HCT116 (cell line): ENCODE results near the gene STX16. TPM values are rescaled to one million over a fixed set of nuclear protein-coding genes. Genes with fewer than 3 reads are reported as not detected.

Experiments
- ATAC-seq: fragments of 200-7000 bp; cut with Tn5 transposase; 2 replicates; pipeline ENCODE4 v1.9.1; 2020; ENCODE audit warnings: mild to moderate bottlenecking, moderate library complexity
- BruUV-seq: library from RNA; stranded (reverse); fragments of 400-500 nt; replicated peaks from 2 replicates; lab custom pipeline; 2021; lab: Mats Ljungman, UMichigan
- CTCF ChIA-PET: fragments of 300-600 bp; sonication (Branson Sonifier 250); formaldehyde crosslinking; loops from one replicate; lab custom pipeline; 2021; ENCODE audit warnings: antibody characterized with exemption; lab: Charles Lee
- POLR2A ChIA-PET: fragments of 300-600, 350-600 bp; sonication (Branson Sonifier 250); formaldehyde crosslinking; loops from one replicate; lab custom pipeline; 2021; ENCODE audit warnings: antibody characterized with exemption; lab: Charles Lee
- RAD21 ChIA-PET, 2 experiments: fragments of 300-600 bp; sonication (Branson Sonifier 250); formaldehyde crosslinking; loops; one replicate each; lab custom pipeline; 2023; ENCODE audit warnings: low total read pairs in 2 of 2; ENCODE audit not compliant: uncharacterized antibody in 2 of 2, unreplicated experiment in 2 of 2, low non-redundant PET in 1 of 2; lab: Charles Lee
- DNase-seq: peaks from one replicate; pipeline ENCODE4 v3.0.0-alpha.2; 2010; ENCODE audit warnings: low read depth, low spot score
- H2AFZ ChIP-seq: fragments of 200-600 bp; shearing (Covaris generic), sonication (generic); 2 replicates; pipeline ENCODE4 v1.6.1; 2017; ENCODE audit warnings: low read depth, mixed run types, mixed read lengths, antibody characterized with exemption, low read length; ENCODE audit not compliant: poor library complexity, severe bottlenecking
- H3K27ac ChIP-seq: 2 replicates; pipeline ENCODE4 v1.5.1; 2012; ENCODE audit warnings: low read depth, low read length
- H3K27me3 ChIP-seq: fragments of 200-600 bp; sonication (generic); 2 replicates; pipeline ENCODE4 v1.6.1; 2016; ENCODE audit warnings: mixed run types, low read length, mixed read lengths; ENCODE audit not compliant: insufficient read depth
- H3K36me3 ChIP-seq, 2 experiments: fragments of 200-500 bp in 1 of 2; fragments of 200-600 bp in 1 of 2; sonication (Bioruptor generic) in 1 of 2; sonication (generic) in 1 of 2; 2 replicates each; pipeline versions ENCODE4 v1.5.1 to v1.6.1; 2014 to 2016; ENCODE audit warnings: low read length in 2 of 2, inconsistent platforms in 1 of 2, mixed read lengths in 1 of 2, mixed run types in 1 of 2; ENCODE audit not compliant: insufficient read depth in 2 of 2, control insufficient read depth in 1 of 2
- H3K4me1 ChIP-seq, 2 experiments: fragments of 200-600 bp in 1 of 2; sonication (generic) in 1 of 2; 2 replicates each; pipeline versions ENCODE4 v1.5.1 to v1.6.1; 2012 to 2017; ENCODE audit warnings: low read length in 2 of 2, inconsistent platforms in 1 of 2, mild to moderate bottlenecking in 1 of 2, mixed read lengths in 1 of 2, mixed run types in 1 of 2, moderate library complexity in 1 of 2; ENCODE audit not compliant: insufficient read depth in 2 of 2, control insufficient read depth in 1 of 2
- H3K4me2 ChIP-seq: fragments of 200-600 bp; sonication (generic); 2 replicates; pipeline ENCODE4 v1.6.1; 2017; ENCODE audit warnings: mixed run types, low read length, mixed read lengths
- H3K4me3 ChIP-seq, 2 experiments: fragments of 200-600 bp in 1 of 2; sonication (generic) in 1 of 2; replicated peaks in 1 of 2; 2 replicates each; pipeline ENCODE4 v1.5.1; 2011 to 2016; ENCODE audit warnings: low read length in 2 of 2, control low read depth in 1 of 2, low read depth in 1 of 2, mild to moderate bottlenecking in 1 of 2, mixed read lengths in 1 of 2, mixed run types in 1 of 2
- H3K79me2 ChIP-seq: fragments of 200-600 bp; sonication (generic); 2 replicates; pipeline ENCODE4 v1.6.1; 2017; ENCODE audit warnings: mild to moderate bottlenecking, mixed run types, low read length, moderate library complexity, mixed read lengths; ENCODE audit not compliant: insufficient read depth
- H3K9ac ChIP-seq: fragments of 200-600 bp; sonication (generic); 2 replicates; pipeline ENCODE4 v1.6.1; 2016; ENCODE audit warnings: low read length, mixed read lengths
- H3K9me2 ChIP-seq: fragments of 200-600 bp; sonication (generic), shearing (Covaris generic); 2 replicates; pipeline ENCODE4 v1.6.1; 2017; ENCODE audit warnings: mixed run types, mild to moderate bottlenecking, moderate library complexity; ENCODE audit not compliant: insufficient read depth
- H3K9me3 ChIP-seq, 2 experiments: fragments of 200-500 bp in 1 of 2; fragments of 200-600 bp in 1 of 2; sonication (Bioruptor generic) in 1 of 2; sonication (generic) in 1 of 2; 2 replicates each; pipeline ENCODE4 v1.6.1; 2014 to 2017; ENCODE audit warnings: low read length in 2 of 2, mixed read lengths in 2 of 2, inconsistent platforms in 1 of 2, low read depth in 1 of 2, mild to moderate bottlenecking in 1 of 2, mixed run types in 1 of 2, moderate library complexity in 1 of 2; ENCODE audit not compliant: control insufficient read depth in 1 of 2, insufficient read depth in 1 of 2
- H4K20me1 ChIP-seq: fragments of 200-600 bp; sonication (generic), shearing (Covaris generic); 2 replicates; pipeline ENCODE4 v1.6.1; 2017; ENCODE audit warnings: mixed run types, mild to moderate bottlenecking, moderate library complexity; ENCODE audit not compliant: insufficient read depth
- CBX3 ChIP-seq: IDR thresholded peaks from 2 replicates; pipeline ENCODE4 v1.6.1; 2012; ENCODE audit warnings: low read depth
- CTCF ChIP-seq, 3 experiments: fragments of 200-600 bp in 1 of 3; sonication (generic) in 1 of 3; IDR thresholded peaks in 2 of 3; conservative IDR thresholded peaks in 1 of 3; 2 replicates each; pipeline ENCODE4 v1.5.1; 2012 to 2017; ENCODE audit warnings: low read depth in 2 of 3, low read length in 2 of 3, antibody characterized with exemption in 1 of 3, borderline replicate concordance in 1 of 3, control low read depth in 1 of 3, mild to moderate bottlenecking in 1 of 3, mixed read lengths in 1 of 3, mixed run types in 1 of 3, moderate library complexity in 1 of 3; ENCODE audit not compliant: insufficient read depth in 1 of 3
- EGR1 ChIP-seq: IDR thresholded peaks from 2 replicates; pipeline ENCODE4 v1.6.1; 2012; ENCODE audit warnings: low read depth
- EZH2phosphoT487 ChIP-seq: fragments of 200-600 bp; IDR thresholded peaks from 2 replicates; pipeline ENCODE4 v1.6.1; 2018; ENCODE audit warnings: antibody characterized with exemption, borderline replicate concordance
- JUND ChIP-seq: IDR thresholded peaks from 2 replicates; pipeline ENCODE4 v1.6.1; 2012
- SIN3A ChIP-seq: IDR thresholded peaks from 2 replicates; pipeline ENCODE4 v1.6.1; 2012; ENCODE audit warnings: low read depth
- TCF7L2 ChIP-seq: IDR thresholded peaks from 2 replicates; pipeline ENCODE4 v1.7.0; 2011; ENCODE audit warnings: borderline replicate concordance, inconsistent platforms; ENCODE audit not compliant: insufficient read depth, insufficient read length; ENCODE audit errors: extremely low read depth
- YY1 ChIP-seq: IDR thresholded peaks from 2 replicates; pipeline ENCODE4 v1.6.1; 2011; ENCODE audit warnings: low read length, low read depth, moderate library complexity, mild to moderate bottlenecking; ENCODE audit not compliant: insufficient replicate concordance; ENCODE audit errors: extremely low read depth
- ZBTB33 ChIP-seq: IDR thresholded peaks from 2 replicates; pipeline ENCODE4 v1.6.1; 2011; ENCODE audit warnings: mild to moderate bottlenecking, low read length, moderate library complexity; ENCODE audit not compliant: insufficient replicate concordance; ENCODE audit errors: extremely low read depth
- intact Hi-C: fragments of 100-400 bp; cut with micrococcal nuclease; formaldehyde crosslinking; loops from 2 replicates; pipeline ENCODE4 v1.10.0; 2022
- total RNA-seq: library from RNA; stranded (reverse); gene quantifications from one replicate; pipeline ENCODE4 v1.2.1, GENCODE V29; 2021; ENCODE audit not compliant: unreplicated experiment
- TF ChIP-seq, protein P1 (sequence below): IDR thresholded peaks from 2 replicates; pipeline ENCODE4 v1.6.1; 2012; ENCODE audit warnings: low read depth
- TF ChIP-seq, protein P2 (sequence below): IDR thresholded peaks from 2 replicates; pipeline ENCODE4 v1.6.1; 2012

Gene STX16
- total RNA-seq, 1 experiment from 2014 or later: 55.1 TPM

GRCh38 chr20:58682656-58683531 is 31.8 kb downstream of the STX16 start:
- no peak overlapping the region for H3K9ac ChIP-seq
- ChIA-PET RAD21 (no interaction called here), CTCF (no interaction called here), POLR2A (interaction anchor here (1.1 kb wide), 1 partner anchor 10 kb away, joined by 3 read pairs; no protein-coding TSS in a partner anchor)
- H3K27ac ChIP-seq: no peak overlapping the region
- no peak overlapping the region for H3K4me3 ChIP-seq
- no peaks in the 10 kb centered on the region for H3K9me2 ChIP-seq
- H3K9me3 ChIP-seq: no peaks in the 10 kb centered on the region
- intact Hi-C loops: no loop called here
- H4K20me1 ChIP-seq: no peaks in the 10 kb centered on the region
- DNase-seq (no peak), ATAC-seq (no peak)
- no peak overlapping the region for H2AFZ ChIP-seq
- H3K4me1 ChIP-seq: no peaks in the 10 kb centered on the region
- no peaks in the 10 kb centered on the region for H3K27me3 ChIP-seq
- no peak overlapping the region for H3K4me2 ChIP-seq
- H3K79me2 ChIP-seq: no peaks in the 10 kb centered on the region
- TF ChIP-seq YY1: no peak
- TF ChIP-seq, protein P1, sequence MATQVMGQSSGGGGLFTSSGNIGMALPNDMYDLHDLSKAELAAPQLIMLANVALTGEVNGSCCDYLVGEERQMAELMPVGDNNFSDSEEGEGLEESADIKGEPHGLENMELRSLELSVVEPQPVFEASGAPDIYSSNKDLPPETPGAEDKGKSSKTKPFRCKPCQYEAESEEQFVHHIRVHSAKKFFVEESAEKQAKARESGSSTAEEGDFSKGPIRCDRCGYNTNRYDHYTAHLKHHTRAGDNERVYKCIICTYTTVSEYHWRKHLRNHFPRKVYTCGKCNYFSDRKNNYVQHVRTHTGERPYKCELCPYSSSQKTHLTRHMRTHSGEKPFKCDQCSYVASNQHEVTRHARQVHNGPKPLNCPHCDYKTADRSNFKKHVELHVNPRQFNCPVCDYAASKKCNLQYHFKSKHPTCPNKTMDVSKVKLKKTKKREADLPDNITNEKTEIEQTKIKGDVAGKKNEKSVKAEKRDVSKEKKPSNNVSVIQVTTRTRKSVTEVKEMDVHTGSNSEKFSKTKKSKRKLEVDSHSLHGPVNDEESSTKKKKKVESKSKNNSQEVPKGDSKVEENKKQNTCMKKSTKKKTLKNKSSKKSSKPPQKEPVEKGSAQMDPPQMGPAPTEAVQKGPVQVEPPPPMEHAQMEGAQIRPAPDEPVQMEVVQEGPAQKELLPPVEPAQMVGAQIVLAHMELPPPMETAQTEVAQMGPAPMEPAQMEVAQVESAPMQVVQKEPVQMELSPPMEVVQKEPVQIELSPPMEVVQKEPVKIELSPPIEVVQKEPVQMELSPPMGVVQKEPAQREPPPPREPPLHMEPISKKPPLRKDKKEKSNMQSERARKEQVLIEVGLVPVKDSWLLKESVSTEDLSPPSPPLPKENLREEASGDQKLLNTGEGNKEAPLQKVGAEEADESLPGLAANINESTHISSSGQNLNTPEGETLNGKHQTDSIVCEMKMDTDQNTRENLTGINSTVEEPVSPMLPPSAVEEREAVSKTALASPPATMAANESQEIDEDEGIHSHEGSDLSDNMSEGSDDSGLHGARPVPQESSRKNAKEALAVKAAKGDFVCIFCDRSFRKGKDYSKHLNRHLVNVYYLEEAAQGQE: no peak
- no peak for TF ChIP-seq JUND
- no peak for TF ChIP-seq SIN3A
- TF ChIP-seq CTCF (IDR thresholded peaks at IDR 0.05 in 2 of 3, conservative IDR thresholded peaks at IDR 0.05 in 1 of 3; ENCODE audit: borderline replicate concordance in 1 of 3, insufficient read depth in 1 of 3, low read depth in 2 of 3, low read length in 2 of 3): no peak
- TF ChIP-seq TCF7L2: no peak
- no peak for TF ChIP-seq EZH2phosphoT487
- no peak for TF ChIP-seq ZBTB33
- TF ChIP-seq EGR1: no peak
- TF ChIP-seq, protein P2, sequence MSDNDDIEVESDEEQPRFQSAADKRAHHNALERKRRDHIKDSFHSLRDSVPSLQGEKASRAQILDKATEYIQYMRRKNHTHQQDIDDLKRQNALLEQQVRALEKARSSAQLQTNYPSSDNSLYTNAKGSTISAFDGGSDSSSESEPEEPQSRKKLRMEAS: no peak
- TF ChIP-seq CBX3: no peak
- H3K36me3 ChIP-seq: peaks cover 5 to 7% of the 10 kb centered on the region in 2 experiments; a peak in 2 of 4 replicates
- BruUV-seq: no TSS peak
